Neuronal stem cell (in vitro differentiated cells): ENCODE data around the gene CNOT6L.

Source experiments
- DNase-seq: peaks from one replicate; pipeline ENCODE4 v3.0.0-alpha.2; 2013; ENCODE audit warnings: low spot score
- H2AFZ ChIP-seq: one replicate; pipeline ENCODE4 v1.6.1; 2013; ENCODE audit warnings: mild to moderate bottlenecking, low read length, inconsistent platforms
- H2AK5ac ChIP-seq: 2 replicates; pipeline ENCODE4 v1.6.1; 2013; ENCODE audit warnings: low read depth, mild to moderate bottlenecking, inconsistent platforms, low read length, moderate library complexity, mixed read lengths
- H2BK120ac ChIP-seq: 2 replicates; pipeline ENCODE4 v1.6.1; 2013; ENCODE audit warnings: low read depth, mild to moderate bottlenecking, inconsistent platforms, low read length, moderate library complexity, mixed read lengths
- H2BK12ac ChIP-seq: one replicate; pipeline ENCODE4 v1.6.1; 2013; ENCODE audit warnings: low read length, inconsistent platforms
- H2BK15ac ChIP-seq: 2 replicates; pipeline ENCODE4 v1.6.1; 2013; ENCODE audit warnings: mild to moderate bottlenecking, low read length, inconsistent platforms, mixed read lengths
- H2BK5ac ChIP-seq: one replicate; pipeline ENCODE4 v1.6.1; 2013; ENCODE audit warnings: inconsistent platforms, mild to moderate bottlenecking, low read length, moderate library complexity
- H3K14ac ChIP-seq: one replicate; pipeline ENCODE4 v1.6.1; 2013; ENCODE audit warnings: low read length, inconsistent platforms
- H3K18ac ChIP-seq: 2 replicates; pipeline ENCODE4 v1.6.1; 2013; ENCODE audit warnings: low read length, inconsistent platforms
- H3K23ac ChIP-seq: 2 replicates; pipeline ENCODE4 v1.6.1; 2013; ENCODE audit warnings: low read depth, mild to moderate bottlenecking, mixed read lengths, low read length, inconsistent platforms; ENCODE audit not compliant: poor library complexity
- H3K27ac ChIP-seq: replicated peaks from 3 replicates; pipeline ENCODE4 v1.5.1; 2013; ENCODE audit warnings: low read length, inconsistent platforms
- H3K27me3 ChIP-seq, 3 experiments: 2 replicates each; pipeline ENCODE4 v1.6.1; 2013; ENCODE audit warnings: low read length in 3 of 3, mild to moderate bottlenecking in 2 of 3, inconsistent platforms in 1 of 3, low read depth in 1 of 3, mixed read lengths in 1 of 3, moderate library complexity in 1 of 3; ENCODE audit not compliant: control insufficient read depth in 3 of 3, insufficient read depth in 3 of 3
- H3K36me3 ChIP-seq, 2 donors: replicated peaks in 1 of 2; 2 replicates each; pipeline ENCODE4 v1.6.1; 2013; ENCODE audit warnings: low read length in 2 of 2; ENCODE audit not compliant: control insufficient read depth in 2 of 2, insufficient read depth in 2 of 2
- H3K4ac ChIP-seq: 2 replicates; pipeline ENCODE4 v1.6.1; 2013; ENCODE audit warnings: inconsistent platforms, mild to moderate bottlenecking, low read length, moderate library complexity
- H3K4me1 ChIP-seq, 2 donors: 1 replicate in 1 of 2; 2 replicates in 1 of 2; pipeline ENCODE4 v1.6.1; 2013; ENCODE audit warnings: low read length in 2 of 2, low read depth in 1 of 2; ENCODE audit not compliant: control insufficient read depth in 2 of 2, insufficient read depth in 1 of 2
- H3K4me2 ChIP-seq: one replicate; pipeline ENCODE4 v1.6.1; 2013; ENCODE audit warnings: mild to moderate bottlenecking, low read length, inconsistent platforms; ENCODE audit not compliant: insufficient read depth, poor library complexity, severe bottlenecking
- H3K4me3 ChIP-seq, 2 donors: 2 replicates each; pipeline ENCODE4 v1.5.1; 2013; ENCODE audit warnings: low read length in 2 of 2, mild to moderate bottlenecking in 2 of 2, inconsistent platforms in 1 of 2, moderate library complexity in 1 of 2
- H3K79me1 ChIP-seq: one replicate; pipeline ENCODE4 v1.6.1; 2013; ENCODE audit warnings: low read depth, mild to moderate bottlenecking, inconsistent platforms, low read length, moderate library complexity
- H3K9ac ChIP-seq: one replicate; pipeline ENCODE4 v1.6.1; 2013; ENCODE audit warnings: mild to moderate bottlenecking, low read depth, low read length, inconsistent platforms; ENCODE audit not compliant: poor library complexity
- H3K9me3 ChIP-seq, 2 donors: replicated peaks in 1 of 2; 2 replicates each; pipeline versions ENCODE3 to v1.6.1; 2013; ENCODE audit warnings: low read length in 2 of 2, mild to moderate bottlenecking in 2 of 2, inconsistent platforms in 1 of 2, low read depth in 1 of 2, mixed read lengths in 1 of 2, moderate library complexity in 1 of 2; ENCODE audit not compliant: control insufficient read depth in 2 of 2, insufficient read depth in 1 of 2
- H4K8ac ChIP-seq: one replicate; pipeline ENCODE4 v1.6.1; 2013; ENCODE audit warnings: low read depth, mild to moderate bottlenecking, inconsistent platforms, low read length, moderate library complexity
- H4K91ac ChIP-seq: one replicate; pipeline ENCODE4 v1.6.1; 2013; ENCODE audit warnings: low read length, low read depth, mild to moderate bottlenecking, inconsistent platforms; ENCODE audit not compliant: poor library complexity
- WGBS, 2 donors: extraction: QIAGEN DNeasy Blood & Tissue Kit; methylation state at CpG; one replicate each; pipeline ENCODE4 v1.1.7; 2013; ENCODE audit warnings: missing lambda C conversion rate in 2 of 2, mixed read lengths in 1 of 2; ENCODE audit not compliant: insufficient read length in 2 of 2, insufficient replicate concordance in 1 of 2; ENCODE audit errors: extremely low coverage in 2 of 2; 5-methylcytosine and 5-hydroxymethylcytosine counted together

The CNOT6L gene

GRCh38 chr4:77676842-77677241, 142.3 kb downstream of the CNOT6L start:
- H2BK120ac ChIP-seq, result no peak overlapping the region
- H3K79me1 ChIP-seq, result no peaks in the 10 kb centered on the region
- no peak overlapping the region for H2AK5ac ChIP-seq
- no peak overlapping the region for H3K23ac ChIP-seq
- H3K4ac ChIP-seq, result no peak overlapping the region
- H4K91ac ChIP-seq, result no peak overlapping the region
- H2BK15ac ChIP-seq, result no peak overlapping the region
- H3K18ac ChIP-seq, result no peak overlapping the region
- H3K14ac ChIP-seq, result no peak overlapping the region
- no peak overlapping the region for H3K4me2 ChIP-seq
- no peaks in the 10 kb centered on the region for H3K27me3 ChIP-seq
- no peaks in the 10 kb centered on the region for H3K9me3 ChIP-seq
- H2AFZ ChIP-seq, result no peak overlapping the region
- no peak overlapping the region for H3K27ac ChIP-seq
- H3K9ac ChIP-seq, result no peak overlapping the region
- no CpG with 5 or more reads among the region's 3 CpGs for WGBS, 2 donors
- H3K36me3 ChIP-seq, result no peaks in the 10 kb centered on the region
- DNase-seq, result no peak
- no peaks in the 10 kb centered on the region for H3K4me1 ChIP-seq
- H2BK12ac ChIP-seq, result no peak overlapping the region
- no peak overlapping the region for H4K8ac ChIP-seq
- H3K4me3 ChIP-seq, result no peak overlapping the region
- no peak overlapping the region for H2BK5ac ChIP-seq

- Histone ChIP-seq H4K8ac (no peak overlapping the region), H3K79me1 (no peaks in the 10 kb centered on the region), H3K4ac (no peak overlapping the region), H3K9ac (no peak overlapping the region), H3K4me1 (peaks cover 0 to 2% of the 10 kb centered on the region in 2 donors), H2BK120ac (no peak overlapping the region), H3K4me3 (no peak overlapping the region), H3K4me2 (no peak overlapping the region), H3K14ac (no peak overlapping the region), H3K27me3 (no peaks in the 10 kb centered on the region), H3K27ac (no peak overlapping the region), H3K36me3 (no peaks in the 10 kb centered on the region), H2BK5ac (no peak overlapping the region), H2AK5ac (no peak overlapping the region), H3K23ac (no peak overlapping the region), H4K91ac (no peak overlapping the region), H3K9me3 (no peaks in the 10 kb centered on the region), H2BK12ac (no peak overlapping the region), H2BK15ac (no peak overlapping the region), H3K18ac (no peak overlapping the region), H2AFZ (peak overlapping the region; percentile 37)
- WGBS, 2 donors, result no CpG with 5 or more reads among the region's 4 CpGs
- no peak for DNase-seq
These were observed 148.1 kb downstream of the CNOT6L start for GRCh38 chr4:77671051-77671450.

DNA sequence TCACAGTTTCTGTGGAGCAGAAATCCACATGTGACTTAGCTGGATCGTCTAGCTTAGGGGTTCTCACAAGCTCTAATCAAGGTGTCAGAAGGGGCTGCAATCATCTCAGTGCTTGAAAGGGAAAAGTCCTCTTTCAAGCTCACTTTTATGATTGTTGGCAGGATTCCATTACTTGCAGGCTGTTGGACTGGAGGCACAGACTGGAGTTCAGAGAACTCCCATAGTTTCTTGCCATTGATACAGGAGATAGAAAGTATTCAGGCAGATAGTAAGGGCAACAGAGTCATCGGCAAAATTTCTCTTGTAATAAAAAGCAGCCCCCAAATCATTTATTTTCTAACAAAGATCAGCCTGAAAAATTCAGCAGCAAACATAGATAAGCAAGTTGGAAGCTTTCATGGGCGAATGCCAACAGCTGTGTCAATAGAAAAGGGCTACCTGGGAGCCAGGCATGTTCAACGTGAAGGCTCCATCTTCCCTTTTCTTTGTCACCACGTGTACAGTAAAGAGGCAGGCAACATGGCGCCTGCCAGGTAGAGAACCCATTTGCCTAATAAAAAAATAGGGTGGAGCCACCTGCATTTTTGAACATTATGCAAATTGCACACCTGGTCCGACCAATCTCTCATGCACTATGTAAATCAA, 149.1 kb downstream of the CNOT6L start:
- no peaks in the 10 kb centered on the region for H3K9me3 ChIP-seq
- H2BK5ac ChIP-seq, result no peak overlapping the region
- H3K14ac ChIP-seq, result no peak overlapping the region
- no peak overlapping the region for H4K8ac ChIP-seq
- no peak overlapping the region for H3K23ac ChIP-seq
- H3K36me3 ChIP-seq, result no peaks in the 10 kb centered on the region
- H3K9ac ChIP-seq, result no peak overlapping the region
- no peak for DNase-seq
- no peak overlapping the region for H3K4me3 ChIP-seq
- no peak overlapping the region for H3K4me2 ChIP-seq
- no peak overlapping the region for H4K91ac ChIP-seq
- WGBS, 2 donors, result no CpG with 5 or more reads among the region's 7 CpGs
- no peak overlapping the region for H2BK12ac ChIP-seq
- H3K27ac ChIP-seq, result no peak overlapping the region
- peaks cover 0 to 2% of the 10 kb centered on the region in 2 donors for H3K4me1 ChIP-seq
- no peak overlapping the region for H3K4ac ChIP-seq
- H2BK15ac ChIP-seq, result no peak overlapping the region
- no peaks in the 10 kb centered on the region for H3K27me3 ChIP-seq
- H3K18ac ChIP-seq, result no peak overlapping the region
- H3K79me1 ChIP-seq, result no peaks in the 10 kb centered on the region
- H2AFZ ChIP-seq, result no peak overlapping the region
- no peak overlapping the region for H2AK5ac ChIP-seq
- H2BK120ac ChIP-seq, result no peak overlapping the region

DNA sequence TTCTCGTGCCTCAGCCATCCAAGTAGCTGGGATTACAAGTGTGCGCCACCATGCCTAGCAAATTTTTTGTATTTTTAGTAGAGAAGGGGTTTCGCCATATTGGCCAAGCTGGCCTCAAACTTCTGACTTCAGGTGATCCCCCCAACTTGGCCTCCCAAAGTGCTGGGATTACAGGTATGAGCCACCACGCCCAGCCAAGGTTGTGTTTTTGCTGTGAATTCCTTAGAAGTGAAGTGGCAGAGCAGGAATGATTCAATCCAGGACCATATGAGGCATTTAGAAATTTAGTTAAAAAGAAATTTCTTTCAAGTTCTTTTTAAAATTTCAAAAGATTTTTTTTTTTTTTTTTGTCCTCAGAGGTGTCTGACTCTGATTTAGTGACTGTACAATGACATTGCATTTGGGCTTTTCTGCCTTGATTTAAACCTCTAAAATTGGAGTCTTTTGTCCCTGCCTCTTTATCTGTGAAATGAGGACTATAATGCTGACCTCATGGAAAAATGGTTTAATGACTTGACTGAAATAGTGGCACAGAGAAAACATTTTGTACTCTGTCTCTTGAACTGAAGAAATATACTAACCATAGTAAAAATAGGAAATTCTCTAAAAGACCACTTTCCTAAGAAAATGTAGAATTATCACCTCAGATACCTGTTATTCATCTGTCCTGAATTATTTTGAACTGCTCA, 153.6 kb downstream of the CNOT6L start:
- H4K91ac ChIP-seq, result no peak overlapping the region
- H3K4me2 ChIP-seq, result no peak overlapping the region
- H2AK5ac ChIP-seq, result no peak overlapping the region
- H2BK15ac ChIP-seq, result no peak overlapping the region
- H3K23ac ChIP-seq, result no peak overlapping the region
- no peak overlapping the region for H3K4me3 ChIP-seq
- no peak overlapping the region for H3K9ac ChIP-seq
- no peak overlapping the region for H3K27ac ChIP-seq
- H2BK120ac ChIP-seq, result no peak overlapping the region
- no peak overlapping the region for H3K4ac ChIP-seq
- no peak overlapping the region for H2BK5ac ChIP-seq
- no peak for DNase-seq
- no peak overlapping the region for H4K8ac ChIP-seq
- H2AFZ ChIP-seq, result no peak overlapping the region
- WGBS, 2 donors, result no CpG with 5 or more reads among the region's 4 CpGs
- no peaks in the 10 kb centered on the region for H3K4me1 ChIP-seq
- H2BK12ac ChIP-seq, result no peak overlapping the region
- no peak overlapping the region for H3K14ac ChIP-seq
- H3K9me3 ChIP-seq, result no peaks in the 10 kb centered on the region
- H3K36me3 ChIP-seq, result no peaks in the 10 kb centered on the region
- H3K79me1 ChIP-seq, result no peaks in the 10 kb centered on the region
- no peak overlapping the region for H3K18ac ChIP-seq
- H3K27me3 ChIP-seq, result no peaks in the 10 kb centered on the region
